ENCODE measurements around the gene C4orf50. TPM values are rescaled to one million over a fixed set of nuclear protein-coding genes. Genes with fewer than 3 reads are reported as not detected.

Gene C4orf50
- total and polyA plus RNA-seq, 8 donors, result 0.01 to 0.10 (median 0.01) TPM; not detected in 1

GRCh38 chr4:6055030-6055429 lies 36.8 kb upstream of the C4orf50 start:
- DNase-seq (no peak), ATAC-seq (no peak)
- Histone ChIP-seq H3K4me1 (no peaks in the 10 kb centered on the region), H3K36me3 (no peaks in the 10 kb centered on the region), H3K9me3 (peaks cover 0 to 34% of the 10 kb centered on the region in 2 donors), H3K4me3 (no peak overlapping the region), H3K27me3 (peaks cover 0 to 8% of the 10 kb centered on the region in 2 donors), H3K27ac (no peak overlapping the region)
- intact Hi-C loops (cut with DNase I), result no loop called here
- TF ChIP-seq CTCF (IDR thresholded peaks at IDR 0.05), result no peak

GRCh38 chr4:6054162-6054922 lies 36.1 kb upstream of the C4orf50 start:
- TF ChIP-seq CTCF (IDR thresholded peaks at IDR 0.05), result no peak
- Histone ChIP-seq H3K36me3 (no peaks in the 10 kb centered on the region), H3K27ac (no peak overlapping the region), H3K4me3 (no peak overlapping the region), H3K9me3 (peaks cover 0 to 27% of the 10 kb centered on the region in 2 donors), H3K27me3 (peaks cover 0 to 10% of the 10 kb centered on the region in 2 donors), H3K4me1 (no peaks in the 10 kb centered on the region)
- DNase-seq (no peak), ATAC-seq (no peak)
- intact Hi-C loops (cut with DNase I), result no loop called here

GRCh38 chr4:6052679-6053078 lies 34.4 kb upstream of the C4orf50 start:
- no peak overlapping the region for H3K27ac ChIP-seq
- no peaks in the 10 kb centered on the region for H3K36me3 ChIP-seq
- no peak overlapping the region for H3K4me3 ChIP-seq
- H3K27me3 ChIP-seq, result peaks cover 0 to 10% of the 10 kb centered on the region in 2 donors
- H3K4me1 ChIP-seq, result no peaks in the 10 kb centered on the region
- peaks cover 0 to 10% of the 10 kb centered on the region in 2 donors for H3K9me3 ChIP-seq
- ATAC-seq (no peak), DNase-seq (no peak)
- intact Hi-C loops (cut with DNase I), result no loop called here
- TF ChIP-seq CTCF (IDR thresholded peaks at IDR 0.05), result no peak

GRCh38 chr4:6050551-6050950 lies 32.3 kb upstream of the C4orf50 start:
- TF ChIP-seq CTCF (IDR thresholded peaks at IDR 0.05), result no peak
- ATAC-seq (no peak), DNase-seq (no peak)
- Histone ChIP-seq H3K9me3 (no peaks in the 10 kb centered on the region), H3K4me1 (no peaks in the 10 kb centered on the region), H3K4me3 (no peak overlapping the region), H3K27me3 (peaks cover 0 to 28% of the 10 kb centered on the region in 2 donors), H3K36me3 (no peaks in the 10 kb centered on the region), H3K27ac (no peak overlapping the region)
- intact Hi-C loops (cut with DNase I), result no loop called here

- H3K27ac ChIP-seq, result no peak overlapping the region
- intact Hi-C loops (cut with DNase I), result no loop called here
- H3K36me3 ChIP-seq, result no peaks in the 10 kb centered on the region
- TF ChIP-seq CTCF (IDR thresholded peaks at IDR 0.05), result no peak
- H3K9me3 ChIP-seq, result no peaks in the 10 kb centered on the region
- no peak for ATAC-seq
- peaks cover 0 to 34% of the 10 kb centered on the region in 2 donors for H3K27me3 ChIP-seq
- no peak for DNase-seq
- H3K4me3 ChIP-seq, result no peak overlapping the region
- no peaks in the 10 kb centered on the region for H3K4me1 ChIP-seq
Measured at GRCh38 chr4:6049985-6050384, 31.8 kb upstream of the C4orf50 start.
